ENCODE results near the gene FETUB. TPM values are rescaled to one million over a fixed set of nuclear protein-coding genes. Genes with fewer than 3 reads are reported as not detected.

Gene FETUB
- total RNA-seq, 1 donor from 2014 or later = not detected

- no peak overlapping the region for H3K4me2 ChIP-seq
- H3K27ac Mint-ChIP-seq = no peak overlapping the region
Measured at GRCh38 chr3:186635532-186635931, 4.7 kb upstream of the FETUB start.

GRCh38 chr3:186636536-186636935 lies 3.7 kb upstream of the FETUB start:
- no peak overlapping the region for H3K4me2 ChIP-seq
- no peaks in the 10 kb centered on the region for H3K36me3 ChIP-seq
- no peaks in the 10 kb centered on the region for H3F3A ChIP-seq (ENCODE audit: low read depth)
- H2AFZ ChIP-seq (replicated peaks) = no peak overlapping the region
- H3K4me3 Mint-ChIP-seq = no peak overlapping the region
- no peak overlapping the region for H3K4me3 ChIP-seq
- no peak overlapping the region for H3K9ac ChIP-seq
- no peak for TF ChIP-seq EZH2 (IDR thresholded peaks at IDR 0.05)
- TF ChIP-seq EZH2phosphoT487 (IDR thresholded peaks at IDR 0.05) = no peak
- TF ChIP-seq CTCF (IDR thresholded peaks at IDR 0.05) = no peak
- no peaks in the 10 kb centered on the region for H3K36me3 Mint-ChIP-seq
- H3K9me3 Mint-ChIP-seq = no peaks in the 10 kb centered on the region
- no peaks in the 10 kb centered on the region for H3K27me3 ChIP-seq
- H3K79me2 ChIP-seq (ENCODE audit: low read depth) = no peaks in the 10 kb centered on the region
- DNase-seq (ENCODE audit: low spot score) = no peak
- H3K4me1 Mint-ChIP-seq = peaks cover 7% of the 10 kb centered on the region
- H3K27ac Mint-ChIP-seq = no peak overlapping the region
- no peaks in the 10 kb centered on the region for H4K20me1 ChIP-seq (ENCODE audit: low read depth)
- no peak overlapping the region for H3K27ac ChIP-seq
- H3K9me3 ChIP-seq (ENCODE audit: low read depth) = no peaks in the 10 kb centered on the region
- peaks cover 5% of the 10 kb centered on the region for H3K4me1 ChIP-seq
- H3K27me3 Mint-ChIP-seq (ENCODE audit: insufficient read depth, low read depth) = peaks cover 4% of the 10 kb centered on the region

More at GRCh38 chr3:186635532-186635931, 4.7 kb upstream of the FETUB start:
- TF ChIP-seq CTCF (IDR thresholded peaks at IDR 0.05) (no peak), EZH2 (IDR thresholded peaks at IDR 0.05) (no peak), EZH2phosphoT487 (IDR thresholded peaks at IDR 0.05) (no peak)
- no peaks in the 10 kb centered on the region for H3K79me2 ChIP-seq (ENCODE audit: low read depth)
- Mint-ChIP-seq H3K4me3 (no peak overlapping the region), H3K36me3 (no peaks in the 10 kb centered on the region), H3K4me1 (peaks cover 4% of the 10 kb centered on the region), H3K9me3 (no peaks in the 10 kb centered on the region), H3K27me3 (ENCODE audit: insufficient read depth, low read depth) (peaks cover 4% of the 10 kb centered on the region)
- H3K4me3 ChIP-seq = no peak overlapping the region
- no peaks in the 10 kb centered on the region for H3F3A ChIP-seq (ENCODE audit: low read depth)
- no peak overlapping the region for H2AFZ ChIP-seq (replicated peaks)
- no peaks in the 10 kb centered on the region for H3K36me3 ChIP-seq
- DNase-seq (ENCODE audit: low spot score) = no peak
- no peaks in the 10 kb centered on the region for H4K20me1 ChIP-seq (ENCODE audit: low read depth)
- H3K9ac ChIP-seq = no peak overlapping the region
- H3K27ac ChIP-seq = no peak overlapping the region
- H3K27me3 ChIP-seq = no peaks in the 10 kb centered on the region
- H3K9me3 ChIP-seq (ENCODE audit: low read depth) = no peaks in the 10 kb centered on the region
- peaks cover 3% of the 10 kb centered on the region for H3K4me1 ChIP-seq

- Histone ChIP-seq H2AFZ (replicated peaks) (no peak overlapping the region), H4K20me1 (ENCODE audit: low read depth) (no peaks in the 10 kb centered on the region), H3K36me3 (no peaks in the 10 kb centered on the region), H3K4me1 (peaks cover 5% of the 10 kb centered on the region), H3K4me3 (no peak overlapping the region), H3K4me2 (no peak overlapping the region), H3K9me3 (ENCODE audit: low read depth) (no peaks in the 10 kb centered on the region), H3K27me3 (no peaks in the 10 kb centered on the region), H3F3A (ENCODE audit: low read depth) (no peaks in the 10 kb centered on the region), H3K9ac (no peak overlapping the region), H3K79me2 (ENCODE audit: low read depth) (no peaks in the 10 kb centered on the region), H3K27ac (no peak overlapping the region)
- no peak for DNase-seq (ENCODE audit: low spot score)
- Mint-ChIP-seq H3K4me3 (no peak overlapping the region), H3K9me3 (no peaks in the 10 kb centered on the region), H3K27me3 (ENCODE audit: insufficient read depth, low read depth) (peaks cover 4% of the 10 kb centered on the region), H3K27ac (no peak overlapping the region), H3K36me3 (no peaks in the 10 kb centered on the region), H3K4me1 (peaks cover 7% of the 10 kb centered on the region)
- TF ChIP-seq CTCF (IDR thresholded peaks at IDR 0.05) = no peak
- TF ChIP-seq EZH2 (IDR thresholded peaks at IDR 0.05) = no peak
- TF ChIP-seq EZH2phosphoT487 (IDR thresholded peaks at IDR 0.05) = no peak
Measured at GRCh38 chr3:186637686-186638085, 2.5 kb upstream of the FETUB start.

All from neural progenitor cell (in vitro differentiated cells).